K562 (cell line): ENCODE results near the gene DPH1.

ENCODE experiments used
- FOXK1 ChIP-seq: sonication (generic); formaldehyde crosslinking; IDR thresholded peaks from 2 replicates; pipeline ENCODE4 v1.8.0; 2022; ENCODE audit warnings: missing genetic modification reagents, mild to moderate bottlenecking, borderline replicate concordance
- JUNB ChIP-seq: fragments of 450-650 bp; formaldehyde crosslinking; conservative IDR thresholded peaks from 2 replicates; pipeline ENCODE4 v1.4.0; 2020; ENCODE audit warnings: mild to moderate bottlenecking
- PHTF2 ChIP-seq: fragments of 250-450 bp; sonication (Bioruptor Pico); IDR thresholded peaks from 2 replicates; pipeline ENCODE4 v1.5.0; 2021; ENCODE audit warnings: mild to moderate bottlenecking
- THRAP3 ChIP-seq: fragments of 450-650 bp; IDR thresholded peaks from 2 replicates; pipeline ENCODE4 v1.6.1; 2016; ENCODE audit warnings: mild to moderate bottlenecking, inconsistent platforms, borderline replicate concordance
- YY1 ChIP-seq, 3 experiments: IDR thresholded peaks; 2 replicates each; pipeline ENCODE4 v1.6.1; 2011; ENCODE audit warnings: low read length in 2 of 3, mild to moderate bottlenecking in 2 of 3, moderate library complexity in 2 of 3, borderline replicate concordance in 1 of 3, control low read depth in 1 of 3, low read depth in 1 of 3; ENCODE audit not compliant: insufficient read depth in 3 of 3, insufficient replicate concordance in 2 of 3, control insufficient read depth in 1 of 3, insufficient read length in 1 of 3; ENCODE audit errors: extremely low read depth in 1 of 3
- TF ChIP-seq, protein P1 (sequence below): sonication (generic); formaldehyde crosslinking; IDR thresholded peaks from 2 replicates; pipeline ENCODE4 v1.8.0; 2022; ENCODE audit warnings: mild to moderate bottlenecking, missing genetic modification reagents

GRCh38 chr17:2016494-2016893, 13.5 kb upstream of the DPH1 start:
- TF ChIP-seq FOXK1 (CRISPR knock-in tag), result no peak
- no peak for TF ChIP-seq THRAP3
- TF ChIP-seq PHTF2, result no peak
- TF ChIP-seq, protein P1, sequence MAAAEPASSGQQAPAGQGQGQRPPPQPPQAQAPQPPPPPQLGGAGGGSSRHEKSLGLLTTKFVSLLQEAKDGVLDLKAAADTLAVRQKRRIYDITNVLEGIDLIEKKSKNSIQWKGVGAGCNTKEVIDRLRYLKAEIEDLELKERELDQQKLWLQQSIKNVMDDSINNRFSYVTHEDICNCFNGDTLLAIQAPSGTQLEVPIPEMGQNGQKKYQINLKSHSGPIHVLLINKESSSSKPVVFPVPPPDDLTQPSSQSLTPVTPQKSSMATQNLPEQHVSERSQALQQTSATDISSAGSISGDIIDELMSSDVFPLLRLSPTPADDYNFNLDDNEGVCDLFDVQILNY (CRISPR knock-in tag), result no peak
- TF ChIP-seq YY1 (IDR thresholded peaks at IDR 0.05; ENCODE audit: borderline replicate concordance in 1 of 3, control insufficient read depth in 1 of 3, extremely low read depth in 1 of 3, insufficient read depth in 3 of 3, insufficient read length in 1 of 3, insufficient replicate concordance in 2 of 3, low read depth in 1 of 3, low read length in 2 of 3), result no peak
- no peak for TF ChIP-seq JUNB (CRISPR knock-in tag)
